HFFc6 (cell line): ENCODE results near the gene SET. TPM values are rescaled to one million over a fixed set of nuclear protein-coding genes. Genes with fewer than 3 reads are reported as not detected.
A peak's percentile ranks its signal among the peaks of the same experiment; 100 is the strongest.

Experiments
- DNase-seq: peaks from one replicate; pipeline ENCODE4 v3.0.0-alpha.2; 2018
- H3K27ac Mint-ChIP-seq: 2 replicates; pipeline ENCODE4 v1.8.0; 2020; ENCODE audit warnings: mild to moderate bottlenecking, mixed read lengths
- H3K27me3 Mint-ChIP-seq: 2 replicates; pipeline ENCODE4 v1.8.0; 2021; ENCODE audit warnings: mild to moderate bottlenecking, moderate library complexity, mixed read lengths; ENCODE audit not compliant: insufficient read depth
- H3K36me3 Mint-ChIP-seq: 2 replicates; pipeline ENCODE4 v1.8.0; 2021; ENCODE audit warnings: low read depth, mixed read lengths
- H3K4me1 Mint-ChIP-seq: 2 replicates; pipeline ENCODE4 v1.8.0; 2020; ENCODE audit warnings: low read depth, mixed read lengths
- H3K4me3 Mint-ChIP-seq: 2 replicates; pipeline ENCODE4 v1.8.0; 2020; ENCODE audit warnings: mild to moderate bottlenecking, moderate library complexity, mixed read lengths
- H3K9me3 Mint-ChIP-seq: 2 replicates; pipeline ENCODE4 v1.8.0; 2020; ENCODE audit warnings: mild to moderate bottlenecking, mixed read lengths
- total RNA-seq, 6 experiments: library from RNA; stranded (reverse); fragmentation: NEBNext Ultra II Directional; extraction: Animal tissue kit (Norgen Biotek cat#: 25700); gene quantifications; 2 replicates in 1 of 6; 3 replicates in 5 of 6; pipeline ENCODE4 v1.2.3, GENCODE V29; 2021
- TF ChIP-seq, protein P1 (sequence below): fragments of 200-600 bp; sonication (generic); IDR thresholded peaks from 2 replicates; pipeline ENCODE4 v1.5.0; 2021; ENCODE audit warnings: antibody characterized with exemption, mild to moderate bottlenecking

The SET gene
- total RNA-seq, 6 experiments from 2014 or later = 297 to 358 (median 343) TPM

DNA sequence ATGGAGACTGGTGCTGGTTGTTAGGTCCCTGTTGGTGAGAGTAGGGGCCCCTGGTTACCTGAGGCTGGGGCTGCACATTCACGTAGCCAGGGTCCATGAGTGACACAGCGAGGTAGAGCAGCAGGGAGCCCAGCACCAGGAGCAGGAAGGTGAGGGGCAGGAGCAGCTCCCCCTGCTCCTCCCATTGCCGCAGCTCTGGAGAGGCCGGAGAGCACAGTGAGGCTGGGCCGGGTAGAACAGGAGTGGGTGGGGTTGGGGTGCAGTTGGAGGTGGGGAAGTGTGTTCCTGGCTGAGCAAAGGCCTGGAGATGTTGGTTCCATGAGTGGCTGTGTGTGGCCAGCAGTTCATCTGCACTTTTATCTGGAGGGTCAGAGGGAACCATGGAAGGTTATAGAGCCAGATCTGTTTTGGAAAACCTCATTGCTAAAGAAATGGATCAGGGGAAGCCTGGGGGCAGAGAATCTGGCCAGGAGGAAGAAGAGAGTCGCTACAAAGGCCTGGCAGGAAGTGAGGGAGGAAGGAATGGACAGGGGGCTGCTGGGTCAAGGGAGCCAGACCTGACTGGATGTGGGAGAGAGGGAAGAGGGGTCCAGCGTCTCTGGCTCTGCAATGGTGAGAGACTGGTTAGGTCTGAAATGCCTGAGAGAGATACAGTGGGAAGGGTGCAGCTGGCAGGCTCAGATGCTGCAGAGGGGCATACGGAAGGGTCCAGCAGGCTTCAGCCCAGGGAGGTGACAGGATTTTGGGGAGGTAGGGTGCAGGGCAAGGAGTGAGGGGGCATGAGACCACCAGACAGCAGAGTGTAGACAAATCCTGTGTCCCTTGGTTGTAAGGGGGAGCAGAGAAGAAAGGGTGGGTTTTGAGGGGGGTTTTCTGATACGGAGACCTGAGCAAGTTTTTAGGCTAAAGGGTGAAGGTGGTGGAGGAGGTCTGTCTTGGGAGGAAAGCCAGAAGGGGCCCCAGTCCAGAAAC is 33.6 kb downstream of the SET start:
- no peaks in the 10 kb centered on the region; the same call in 1 of the 2 replicates for H3K9me3 Mint-ChIP-seq
- peaks cover 10% of the 10 kb centered on the region for H3K27me3 Mint-ChIP-seq
- H3K4me3 Mint-ChIP-seq = peak overlapping the region; percentile 95
- peak overlapping the region; percentile 25 for H3K27ac Mint-ChIP-seq
- TF ChIP-seq, protein P1, sequence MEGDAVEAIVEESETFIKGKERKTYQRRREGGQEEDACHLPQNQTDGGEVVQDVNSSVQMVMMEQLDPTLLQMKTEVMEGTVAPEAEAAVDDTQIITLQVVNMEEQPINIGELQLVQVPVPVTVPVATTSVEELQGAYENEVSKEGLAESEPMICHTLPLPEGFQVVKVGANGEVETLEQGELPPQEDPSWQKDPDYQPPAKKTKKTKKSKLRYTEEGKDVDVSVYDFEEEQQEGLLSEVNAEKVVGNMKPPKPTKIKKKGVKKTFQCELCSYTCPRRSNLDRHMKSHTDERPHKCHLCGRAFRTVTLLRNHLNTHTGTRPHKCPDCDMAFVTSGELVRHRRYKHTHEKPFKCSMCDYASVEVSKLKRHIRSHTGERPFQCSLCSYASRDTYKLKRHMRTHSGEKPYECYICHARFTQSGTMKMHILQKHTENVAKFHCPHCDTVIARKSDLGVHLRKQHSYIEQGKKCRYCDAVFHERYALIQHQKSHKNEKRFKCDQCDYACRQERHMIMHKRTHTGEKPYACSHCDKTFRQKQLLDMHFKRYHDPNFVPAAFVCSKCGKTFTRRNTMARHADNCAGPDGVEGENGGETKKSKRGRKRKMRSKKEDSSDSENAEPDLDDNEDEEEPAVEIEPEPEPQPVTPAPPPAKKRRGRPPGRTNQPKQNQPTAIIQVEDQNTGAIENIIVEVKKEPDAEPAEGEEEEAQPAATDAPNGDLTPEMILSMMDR = no peak
- H3K36me3 Mint-ChIP-seq = no peaks in the 10 kb centered on the region
- H3K4me1 Mint-ChIP-seq = peaks cover 17% of the 10 kb centered on the region
- no peak for DNase-seq

- Mint-ChIP-seq H3K4me3 (peak overlapping the region; percentile 95), H3K27me3 (peaks cover 10% of the 10 kb centered on the region), H3K4me1 (peaks cover 17% of the 10 kb centered on the region), H3K9me3 (no peaks in the 10 kb centered on the region; the same call in 1 of the 2 replicates), H3K36me3 (no peaks in the 10 kb centered on the region), H3K27ac (peak overlapping the region; percentile 81)
- TF ChIP-seq, protein P1 = no peak
- DNase-seq = no peak
Measured at GRCh38 chr9:128723352-128723865, 34.4 kb downstream of the SET start.

- H3K27ac Mint-ChIP-seq = peak within 1 kb of the TSS; percentile 81
- H3K27me3 Mint-ChIP-seq = peaks cover 10% of the 10 kb centered on the region
- peak within 1 kb of the TSS; percentile 95 for H3K4me3 Mint-ChIP-seq
- H3K9me3 Mint-ChIP-seq = no peaks in the 10 kb centered on the region; the same call in 1 of the 2 replicates
- H3K4me1 Mint-ChIP-seq = peaks cover 17% of the 10 kb centered on the region
- TF ChIP-seq, protein P1 = no peak
- H3K36me3 Mint-ChIP-seq = no peaks in the 10 kb centered on the region
- DNase-seq = peak; percentile 94
Measured at GRCh38 chr9:128723866-128724743, 35.1 kb downstream of the SET start, which contains the start of gene ZDHHC12. TSS of gene ZDHHC12 (minus strand) at chr9:128724127. CDS start at chr9:128724093, 34 bp downstream.

DNA sequence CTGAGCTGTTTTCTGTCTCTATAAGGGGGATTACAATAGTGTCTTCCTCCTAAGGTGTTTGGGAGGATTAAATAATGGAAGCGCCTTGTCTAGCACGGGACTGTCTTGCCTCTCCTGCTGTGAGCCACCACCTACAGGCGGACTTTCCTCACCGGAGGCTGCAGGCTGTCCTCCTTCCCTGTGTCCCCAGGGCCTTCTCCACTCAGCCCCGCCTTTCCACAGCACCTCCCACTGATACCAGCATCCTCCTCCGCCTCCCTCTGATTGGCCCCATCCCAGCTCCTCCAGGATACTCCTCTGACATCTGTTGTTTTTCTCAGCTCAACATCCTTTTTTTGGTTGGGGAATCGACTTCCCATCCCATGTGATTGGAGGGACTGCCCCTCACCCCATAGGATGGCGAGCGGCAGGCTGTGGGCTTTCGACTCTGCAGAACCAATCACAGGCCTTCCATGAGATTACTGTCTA is 35.8 kb downstream of the SET start:
- DNase-seq = peak; percentile 83
- TF ChIP-seq, protein P1 = no peak
- peaks cover 17% of the 10 kb centered on the region for H3K4me1 Mint-ChIP-seq
- peaks cover 10% of the 10 kb centered on the region for H3K27me3 Mint-ChIP-seq
- no peaks in the 10 kb centered on the region; the same call in 1 of the 2 replicates for H3K9me3 Mint-ChIP-seq
- H3K27ac Mint-ChIP-seq = peak overlapping the region; percentile 61
- no peaks in the 10 kb centered on the region for H3K36me3 Mint-ChIP-seq
- peak overlapping the region; percentile 95 for H3K4me3 Mint-ChIP-seq
